Thoracic aorta (tissue), 2 donors: ENCODE measurements around the gene CIPC. TPM values are rescaled to one million over a fixed set of nuclear protein-coding genes. Genes with fewer than 3 reads are reported as not detected.

Experiments
- ATAC-seq: fragments of 150-250 bp; one replicate; pipeline ENCODE4 v1.8.0; 2017; ENCODE audit warnings: low read depth; ENCODE audit not compliant: insufficient number of reproducible peaks, low FRiP score
- DNase-seq: peaks from one replicate; pipeline ENCODE4 v3.0.0-alpha.2; 2020; ENCODE audit warnings: low spot score
- H3K27ac ChIP-seq, 2 donors: fragments of 200-600 bp; sonication (generic); 1 replicate in 1 of 2; 2 replicates in 1 of 2; pipeline ENCODE4 v1.5.1; 2016; ENCODE audit warnings: mild to moderate bottlenecking in 2 of 2, moderate library complexity in 2 of 2
- H3K27me3 ChIP-seq: fragments of 200-600 bp; sonication (generic); replicated peaks from 2 replicates; pipeline ENCODE4 v1.6.0; 2016; ENCODE audit warnings: mild to moderate bottlenecking; ENCODE audit not compliant: insufficient read depth
- H3K36me3 ChIP-seq: fragments of 200-600 bp; sonication (generic); one replicate; pipeline ENCODE4 v1.5.1; 2016
- H3K4me1 ChIP-seq, 2 donors: fragments of 200-600 bp; sonication (generic); 1 replicate in 1 of 2; 2 replicates in 1 of 2; pipeline versions ENCODE4 v1.5.1 to v1.6.0; 2016; ENCODE audit warnings: low read depth in 2 of 2, mild to moderate bottlenecking in 1 of 2; ENCODE audit not compliant: control insufficient read depth in 1 of 2
- H3K4me3 ChIP-seq: fragments of 200-600 bp; sonication (generic); 2 replicates; pipeline ENCODE4 v1.5.1; 2016; ENCODE audit warnings: mild to moderate bottlenecking
- H3K9me3 ChIP-seq: fragments of 200-600 bp; sonication (generic); 2 replicates; pipeline ENCODE4 v1.5.1; 2016
- CTCF ChIP-seq: fragments of 200-600 bp; sonication (generic); IDR thresholded peaks from one replicate; pipeline ENCODE4 v1.5.1; 2019; ENCODE audit warnings: antibody characterized with exemption
- total RNA-seq, 2 donors: library from RNA; depleted of rRNA; stranded (reverse); fragments of >200 nt; gene quantifications; one replicate each; pipeline versions ENCODE4 v1.1.0 to v1.2.3, GENCODE V29; 2016

Gene CIPC
- total RNA-seq, 2 donors from 2014 or later, result 38.3 to 44.4 TPM

DNA sequence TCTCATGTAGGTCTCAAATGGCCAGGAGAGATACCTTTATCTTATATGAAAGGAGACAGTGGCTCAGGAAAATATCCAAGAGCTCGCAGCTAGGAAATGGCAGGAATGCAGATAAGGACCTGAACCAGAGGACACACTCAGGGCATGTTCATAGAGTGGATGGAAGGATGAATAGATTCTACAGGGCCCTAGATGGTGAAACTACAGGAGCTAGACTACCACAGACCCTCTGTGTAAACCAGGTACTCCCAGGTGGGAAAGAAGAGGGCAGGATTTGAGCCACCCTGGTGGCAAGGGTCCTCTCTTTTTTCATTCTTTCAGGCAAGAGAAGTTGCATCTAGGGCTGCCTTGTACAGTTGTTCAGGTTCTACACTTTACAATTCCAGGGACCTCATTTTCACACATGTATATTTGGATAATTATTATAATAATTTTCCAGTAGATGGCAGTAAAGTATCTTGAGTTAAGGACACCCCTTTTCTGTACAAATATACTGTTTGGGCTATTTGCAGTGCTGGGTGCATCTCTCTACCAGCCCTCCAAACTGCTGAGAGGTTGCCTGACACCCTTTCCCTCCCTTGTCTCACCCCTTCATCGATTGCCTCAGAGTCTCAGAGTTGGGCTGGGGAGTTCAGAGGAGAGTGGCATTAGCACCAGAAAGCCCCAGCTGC lies 54.0 kb downstream of the CIPC start:
- no peak overlapping the region for H3K4me3 ChIP-seq
- ATAC-seq (no peak), DNase-seq (no peak)
- H3K27ac ChIP-seq, result no peak overlapping the region
- H3K9me3 ChIP-seq, result no peaks in the 10 kb centered on the region
- peaks cover 0 to 14% of the 10 kb centered on the region in 2 donors for H3K4me1 ChIP-seq
- H3K36me3 ChIP-seq, result no peaks in the 10 kb centered on the region
- TF ChIP-seq CTCF, result no peak
- H3K27me3 ChIP-seq, result no peaks in the 10 kb centered on the region

DNA sequence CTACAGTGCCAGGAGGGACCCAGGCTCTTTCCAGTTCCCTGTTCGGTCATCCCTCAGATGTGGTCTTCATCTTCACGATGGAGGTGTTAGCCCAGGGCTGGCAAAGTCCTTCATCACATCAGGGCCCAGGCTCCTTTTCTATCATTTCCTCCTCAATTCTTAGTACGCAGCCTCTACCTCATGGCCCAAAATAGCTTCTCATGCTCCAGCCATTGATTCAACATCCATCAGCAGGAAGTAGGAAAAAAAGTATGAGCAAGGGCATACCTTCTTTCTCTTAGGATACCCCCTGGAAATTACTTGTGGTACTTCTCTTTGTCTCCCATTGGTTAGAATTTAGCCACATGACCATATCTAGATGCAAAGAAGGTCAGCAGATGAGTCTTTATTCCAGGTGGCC lies 55.7 kb downstream of the CIPC start:
- no peaks in the 10 kb centered on the region for H3K9me3 ChIP-seq
- DNase-seq (no peak), ATAC-seq (no peak)
- no peaks in the 10 kb centered on the region for H3K27me3 ChIP-seq
- no peak overlapping the region for H3K27ac ChIP-seq
- no peaks in the 10 kb centered on the region for H3K36me3 ChIP-seq
- H3K4me3 ChIP-seq, result no peak overlapping the region
- no peak for TF ChIP-seq CTCF
- H3K4me1 ChIP-seq, result peaks cover 5 to 26% of the 10 kb centered on the region in 2 donors

GRCh38 chr14:77154421-77154820 lies 56.4 kb downstream of the CIPC start:
- H3K36me3 ChIP-seq, result no peaks in the 10 kb centered on the region
- H3K4me3 ChIP-seq, result no peak overlapping the region
- H3K27ac ChIP-seq, result no peak overlapping the region
- ATAC-seq, result no peak
- no peak for TF ChIP-seq CTCF
- no peaks in the 10 kb centered on the region for H3K27me3 ChIP-seq
- H3K4me1 ChIP-seq, result peaks cover 6 to 28% of the 10 kb centered on the region in 2 donors
- no peaks in the 10 kb centered on the region for H3K9me3 ChIP-seq
- no peak for DNase-seq

DNA sequence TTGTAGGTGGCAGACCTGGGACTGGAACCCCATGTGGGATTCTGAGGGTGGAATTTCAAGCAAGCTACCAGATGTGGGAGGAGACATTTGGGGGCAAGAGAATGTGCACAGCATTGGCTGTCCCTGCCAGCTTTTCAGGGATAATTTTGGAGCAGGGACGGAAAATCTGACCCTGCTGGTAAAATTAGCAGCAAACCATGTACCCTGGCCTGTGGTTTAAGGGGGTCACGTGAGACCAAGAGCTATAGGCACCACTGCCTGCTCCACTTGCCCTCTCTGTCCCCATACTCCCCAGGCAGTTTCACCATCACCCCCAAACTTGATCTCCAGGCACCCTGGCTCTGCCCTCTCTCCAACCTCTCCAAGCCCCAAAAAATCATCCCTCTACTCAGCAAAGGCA lies 57.0 kb downstream of the CIPC start:
- H3K27ac ChIP-seq, result no peak overlapping the region
- no peaks in the 10 kb centered on the region for H3K9me3 ChIP-seq
- DNase-seq (no peak), ATAC-seq (no peak)
- TF ChIP-seq CTCF, result no peak
- no peaks in the 10 kb centered on the region for H3K36me3 ChIP-seq
- no peak overlapping the region for H3K4me3 ChIP-seq
- peaks cover 6 to 28% of the 10 kb centered on the region in 2 donors for H3K4me1 ChIP-seq
- H3K27me3 ChIP-seq, result no peaks in the 10 kb centered on the region

DNA sequence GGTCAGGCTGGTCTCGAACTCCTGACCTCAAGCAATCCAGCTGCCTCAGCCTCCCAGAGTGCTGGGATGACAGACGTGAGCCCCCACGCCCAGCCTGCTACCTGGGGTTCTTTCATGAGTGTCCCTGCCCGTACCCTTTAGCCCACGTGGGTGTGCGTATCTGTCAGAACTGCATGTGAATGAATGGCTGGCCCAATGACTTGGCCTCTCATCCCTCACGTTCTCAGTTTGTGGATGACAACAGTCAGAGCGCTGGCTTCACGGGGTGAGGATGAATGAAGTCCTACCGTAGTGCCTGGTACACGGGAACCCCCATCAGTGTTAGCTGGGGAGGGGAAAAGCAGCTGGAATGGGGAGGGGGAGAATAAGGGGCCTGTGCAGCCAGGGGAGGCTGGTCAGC lies 59.7 kb downstream of the CIPC start:
- Histone ChIP-seq H3K27ac (no peak overlapping the region), H3K4me3 (no peak overlapping the region), H3K27me3 (no peaks in the 10 kb centered on the region), H3K36me3 (no peaks in the 10 kb centered on the region), H3K9me3 (no peaks in the 10 kb centered on the region), H3K4me1 (peaks cover 6 to 28% of the 10 kb centered on the region in 2 donors)
- ATAC-seq, result no peak
- no peak for DNase-seq
- no peak for TF ChIP-seq CTCF
